NCI-H524 (cell line): ENCODE data around the gene OAT.
A peak's percentile ranks its signal among the peaks of the same experiment; 100 is the strongest.

Experiments
- DNase-seq, 2 experiments: peaks; one replicate each; lab custom pipeline; 2025; lab: John Stamatoyannopoulos, UW

OAT gene

GRCh38 chr10:124403548-124403947, 15.2 kb downstream of the OAT start:
- peak; percentile 12 to 60 for DNase-seq

- DNase-seq, result no peak
These were observed 16.4 kb downstream of the OAT start for GRCh38 chr10:124402273-124402672.

GRCh38 chr10:124401633-124402032, 17.1 kb downstream of the OAT start:
- DNase-seq, result no peak

- no peak for DNase-seq
These were observed 24.1 kb downstream of the OAT start for GRCh38 chr10:124394583-124394982.

GRCh38 chr10:124392626-124393342, 25.9 kb downstream of the OAT start:
- no peak for DNase-seq

- DNase-seq, result no peak
These were observed 28.1 kb downstream of the OAT start for GRCh38 chr10:124390471-124391187.

- no peak for DNase-seq
These were observed 28.9 kb downstream of the OAT start for GRCh38 chr10:124389613-124390361.

- peak; percentile 30 to 50 for DNase-seq
These were observed 29.7 kb downstream of the OAT start for GRCh38 chr10:124388823-124389612.

GRCh38 chr10:124388476-124388822, 30.3 kb downstream of the OAT start:
- no peak for DNase-seq

- DNase-seq, result no peak
These were observed 31.4 kb downstream of the OAT start for GRCh38 chr10:124387078-124387874.

GRCh38 chr10:124386186-124387077, 32.3 kb downstream of the OAT start:
- DNase-seq, result no peak

GRCh38 chr10:124385627-124386185, 33.0 kb downstream of the OAT start:
- DNase-seq, result no peak

- no peak for DNase-seq
These were observed 34.0 kb downstream of the OAT start for GRCh38 chr10:124384591-124385190.

GRCh38 chr10:124384172-124384571, 34.6 kb downstream of the OAT start:
- DNase-seq, result no peak

GRCh38 chr10:124383496-124383895, 35.2 kb downstream of the OAT start:
- DNase-seq, result no peak

- no peak for DNase-seq
These were observed 37.6 kb downstream of the OAT start for GRCh38 chr10:124381011-124381611.

GRCh38 chr10:124380256-124380995, 38.3 kb downstream of the OAT start:
- no peak for DNase-seq

- DNase-seq, result no peak
These were observed 39.0 kb downstream of the OAT start for GRCh38 chr10:124379609-124380193.
